HEK293T (cell line): ENCODE results near the gene RAB22A.

ENCODE experiments used
- CTBP1 ChIP-seq: fragments of 450-650 bp; IDR thresholded peaks from 2 replicates; pipeline ENCODE4 v1.6.1; 2016; ENCODE audit warnings: borderline replicate concordance
- ELF4 ChIP-seq: fragments of 450-650 bp; IDR thresholded peaks from 2 replicates; pipeline ENCODE4 v1.6.1; 2017; ENCODE audit warnings: antibody characterized with exemption
- FOXM1 ChIP-seq: fragments of 450-650 bp; IDR thresholded peaks from 2 replicates; pipeline ENCODE4 v1.6.1; 2017; ENCODE audit warnings: mild to moderate bottlenecking, borderline replicate concordance
- NFRKB ChIP-seq: fragments of 450-650 bp; IDR thresholded peaks from 2 replicates; pipeline ENCODE4 v1.6.1; 2016; ENCODE audit warnings: mild to moderate bottlenecking, moderate library complexity
- SP1 ChIP-seq: fragments of 450-650 bp; IDR thresholded peaks from 2 replicates; pipeline ENCODE4 v1.6.1; 2017
- TARDBP ChIP-seq: fragments of 450-650 bp; IDR thresholded peaks from 2 replicates; pipeline ENCODE4 v1.6.1; 2016
- ZNF384 ChIP-seq: fragments of 450-650 bp; IDR thresholded peaks from 2 replicates; pipeline ENCODE4 v1.6.1; 2016

GRCh38 chr20:58322083-58322482, 12.6 kb downstream of the RAB22A start:
- no peak for TF ChIP-seq ZNF384
- TF ChIP-seq CTBP1, result no peak
- TF ChIP-seq SP1, result no peak
- no peak for TF ChIP-seq NFRKB
- TF ChIP-seq ELF4, result no peak
- no peak for TF ChIP-seq FOXM1
- no peak for TF ChIP-seq TARDBP
